ENCODE measurements around the gene LSR. TPM values are rescaled to one million over a fixed set of nuclear protein-coding genes. Genes with fewer than 3 reads are reported as not detected.
"Not testable (repeated sequence)": the region's sequence is repeated elsewhere in the genome, so short reads cannot be mapped to it uniquely, and the experiment has no call there.

Gene LSR
- total RNA-seq, 1 donor from 2014 or later = 42.8 TPM

DNA sequence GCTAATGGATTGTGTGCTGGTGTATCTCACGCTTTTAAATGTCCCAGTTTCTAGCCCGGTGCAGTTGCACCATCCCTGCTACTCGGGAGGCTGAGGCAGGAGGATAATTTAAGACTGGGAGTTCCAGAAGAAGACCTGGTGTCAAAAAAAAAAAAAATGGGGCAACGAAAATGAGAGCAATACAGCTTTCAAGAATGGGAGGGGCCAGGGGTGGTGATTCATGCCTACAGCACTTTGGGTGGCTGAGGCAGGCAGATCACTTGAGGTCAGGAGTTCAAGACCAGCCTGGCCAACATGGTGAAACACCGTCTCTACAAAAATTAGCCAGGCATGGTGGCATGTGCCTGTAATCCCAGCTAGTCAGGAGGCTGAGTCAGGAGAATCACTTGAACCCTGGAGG lies 37.3 kb downstream of the LSR start:
- DNase-seq (ENCODE audit: low read depth) = not testable (repeated sequence)

DNA sequence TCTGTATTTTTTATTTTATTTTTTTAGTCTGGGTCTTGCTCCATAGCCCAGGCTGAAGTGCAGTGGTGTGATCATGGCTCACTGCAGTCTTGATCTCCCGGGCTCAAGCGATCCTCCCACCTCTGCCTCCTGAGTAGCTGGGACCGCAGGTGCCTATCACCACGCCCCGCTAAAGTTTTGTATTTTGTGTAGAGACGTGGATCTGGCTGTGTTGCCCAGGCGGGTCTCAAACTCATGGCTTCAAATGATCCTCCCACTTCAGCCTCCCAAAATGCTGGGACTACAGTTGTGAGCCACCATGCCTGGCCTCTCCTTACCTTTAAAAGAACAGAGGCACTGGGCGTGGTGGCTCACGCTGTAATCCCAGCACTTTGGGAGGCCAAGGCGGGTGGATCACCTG lies 38.9 kb downstream of the LSR start:
- no peak for DNase-seq (ENCODE audit: low read depth)

DNA sequence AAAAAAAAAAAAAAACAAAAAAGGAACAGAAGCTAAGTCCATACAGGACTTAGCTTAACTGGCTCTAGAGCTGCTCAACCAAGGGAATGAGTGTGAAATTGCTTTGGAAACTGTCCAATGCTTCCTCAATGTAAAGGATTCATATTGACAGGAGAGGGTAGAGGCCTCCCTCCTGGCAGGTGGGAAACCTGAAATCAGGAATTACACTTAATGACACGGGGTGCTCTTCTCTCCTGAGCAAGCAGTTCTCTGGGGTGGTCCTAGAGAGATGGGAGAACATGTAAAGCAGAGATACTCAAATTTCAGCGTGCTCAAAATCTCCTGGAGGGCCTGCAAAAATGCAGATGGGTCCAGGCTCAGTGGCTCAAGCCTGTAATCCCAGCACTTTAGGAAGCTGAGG lies 39.5 kb downstream of the LSR start:
- no peak for DNase-seq (ENCODE audit: low read depth)

DNA sequence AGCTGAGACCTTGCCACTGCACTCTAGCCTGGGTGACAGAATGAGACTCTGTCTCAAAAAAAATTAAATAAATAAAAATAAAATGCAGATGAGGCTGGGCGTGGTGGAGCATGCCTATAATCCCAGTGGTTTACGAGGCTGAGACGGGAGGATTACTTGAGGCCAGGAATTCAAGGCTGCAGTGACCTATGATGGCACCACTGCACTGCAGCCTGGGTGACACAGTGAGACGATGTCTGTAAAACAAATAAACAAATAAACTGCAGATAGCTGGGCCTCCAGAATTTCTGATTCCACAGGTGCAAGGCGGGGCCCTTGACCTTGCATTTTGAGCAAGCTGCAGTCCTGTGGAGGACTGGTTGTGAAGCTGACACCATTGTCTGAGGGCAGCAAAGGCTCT lies 40.1 kb downstream of the LSR start:
- DNase-seq (ENCODE audit: low read depth) = no peak

DNA sequence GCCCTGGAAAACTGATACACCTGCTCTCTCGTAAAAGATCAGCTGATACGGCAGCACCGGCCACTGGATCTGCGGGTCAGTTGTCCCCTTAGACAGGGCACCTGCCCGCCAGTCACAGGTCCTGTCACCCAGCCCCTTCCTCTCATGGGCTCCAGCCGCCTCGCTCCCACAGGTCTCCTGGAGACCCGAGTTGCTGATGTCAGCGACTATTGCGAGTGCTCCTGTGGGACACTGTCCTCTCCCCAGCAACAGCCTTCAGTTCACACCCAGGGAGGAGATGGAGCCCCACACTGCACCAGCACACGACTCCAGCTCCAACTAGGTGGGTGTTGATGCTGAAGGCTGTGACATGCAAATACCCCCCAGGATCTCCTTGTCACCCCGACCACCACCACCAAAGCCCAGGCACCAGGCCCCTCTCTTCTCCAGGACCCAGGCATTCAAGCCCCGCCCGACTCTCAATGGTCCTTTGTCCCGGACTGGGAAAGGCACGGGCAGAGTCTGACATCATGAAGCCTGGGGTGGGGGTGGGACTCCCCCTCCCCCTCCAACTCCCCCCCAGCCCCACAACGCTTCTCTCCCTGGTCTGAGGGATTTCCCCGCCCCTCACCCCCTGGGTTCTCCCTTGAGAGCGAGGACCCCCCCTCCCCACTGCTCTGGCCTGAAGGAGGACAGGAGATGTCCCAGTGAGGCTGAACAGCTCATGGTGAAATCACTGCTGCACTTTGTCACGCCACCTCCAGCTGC lies 41.8 kb downstream of the LSR start:
- DNase-seq (ENCODE audit: low read depth) = no peak

DNA sequence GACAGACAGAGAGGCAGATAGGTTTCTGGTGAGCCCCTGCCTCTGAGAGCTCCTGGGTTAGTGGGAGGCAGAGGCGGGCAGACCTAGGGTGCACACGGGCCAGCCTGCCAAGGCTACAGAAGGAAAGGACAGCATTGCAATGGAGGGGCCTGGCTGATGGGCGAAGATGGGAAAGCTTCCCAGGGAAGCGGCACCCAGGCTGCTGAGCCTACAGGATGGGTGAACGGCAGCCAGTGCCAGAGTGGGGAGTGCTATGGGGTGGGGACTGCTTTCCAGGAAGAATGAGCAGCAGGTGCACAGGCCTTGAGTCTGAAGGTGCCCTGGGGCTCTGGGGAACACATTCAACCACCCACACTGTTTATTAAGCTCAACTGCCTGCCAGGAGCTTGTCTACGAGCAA lies 42.5 kb downstream of the LSR start:
- no peak for DNase-seq (ENCODE audit: low read depth)

DNA sequence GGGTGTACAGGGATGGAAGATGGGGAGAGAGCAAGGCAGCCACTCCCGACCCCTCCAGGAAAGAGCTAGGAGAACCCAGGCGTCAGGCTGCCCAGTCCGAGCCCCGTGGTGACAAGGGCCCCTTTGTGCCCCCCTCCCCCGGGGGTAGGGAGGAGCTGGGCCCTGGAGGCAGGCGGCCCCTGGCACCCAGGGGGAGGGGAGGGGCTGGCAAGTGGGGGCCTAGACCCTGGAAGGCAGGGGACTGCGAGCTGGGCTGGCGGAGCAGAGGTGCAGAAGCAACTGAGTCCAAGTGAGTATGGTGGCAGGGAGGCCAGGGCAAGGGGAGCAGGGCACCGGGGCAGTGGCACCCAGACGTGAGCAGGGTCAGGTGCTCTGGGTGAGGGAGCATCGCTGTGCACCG lies 43.1 kb downstream of the LSR start, which contains the start of gene MAG:
Gene MAG, plus strand, starts transcription at position 246 of the 400 bp plus-strand sequence. CDS start 3,248 bp downstream, outside the sequence.
- DNase-seq (ENCODE audit: low read depth) = no peak

DNA sequence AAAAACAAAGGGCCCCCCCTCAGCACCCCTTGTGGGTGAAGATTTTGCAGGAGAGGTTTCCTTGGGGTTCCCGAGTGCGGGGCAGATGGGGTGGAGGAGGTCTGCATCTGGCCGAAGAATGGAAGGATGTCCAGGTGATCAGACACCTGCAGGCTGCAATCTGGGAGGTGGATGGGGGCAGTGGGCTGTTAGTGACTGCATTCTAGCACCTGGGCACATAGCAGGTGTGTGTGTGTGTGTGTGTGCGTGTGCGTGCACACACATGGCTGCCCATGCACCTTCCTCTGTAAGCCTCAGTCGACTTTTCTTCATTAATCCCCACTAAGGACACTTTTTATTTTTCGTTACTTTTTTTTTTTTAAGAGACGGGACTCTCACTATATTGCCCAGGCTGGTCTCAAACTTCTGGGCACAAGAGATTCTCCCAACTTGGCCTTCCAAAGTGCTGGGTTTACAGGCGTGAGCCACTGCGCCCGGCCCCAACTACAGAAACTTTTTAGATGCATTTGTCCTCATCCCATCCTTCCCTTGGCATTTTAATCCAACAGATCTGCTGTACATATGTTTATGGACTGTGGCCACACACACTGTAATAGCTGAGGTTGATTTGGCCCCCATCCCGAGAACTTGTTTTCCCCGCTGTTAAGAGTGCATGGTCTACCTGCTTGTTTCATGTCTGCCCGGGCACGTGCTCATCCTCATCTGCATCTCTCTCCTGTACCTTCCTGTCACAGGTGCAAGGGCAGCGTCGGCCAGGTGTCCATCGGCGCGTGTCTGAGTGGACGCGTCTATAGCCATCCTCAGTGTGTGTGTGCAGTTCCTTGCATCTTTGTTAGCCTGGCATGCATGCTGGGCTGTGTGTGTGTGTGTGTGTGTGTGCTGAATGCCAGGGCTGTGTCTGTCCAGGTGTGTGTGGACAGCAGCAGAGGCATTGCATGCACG lies 43.9 kb downstream of the LSR start:
- DNase-seq (ENCODE audit: low read depth) = no peak

DNA sequence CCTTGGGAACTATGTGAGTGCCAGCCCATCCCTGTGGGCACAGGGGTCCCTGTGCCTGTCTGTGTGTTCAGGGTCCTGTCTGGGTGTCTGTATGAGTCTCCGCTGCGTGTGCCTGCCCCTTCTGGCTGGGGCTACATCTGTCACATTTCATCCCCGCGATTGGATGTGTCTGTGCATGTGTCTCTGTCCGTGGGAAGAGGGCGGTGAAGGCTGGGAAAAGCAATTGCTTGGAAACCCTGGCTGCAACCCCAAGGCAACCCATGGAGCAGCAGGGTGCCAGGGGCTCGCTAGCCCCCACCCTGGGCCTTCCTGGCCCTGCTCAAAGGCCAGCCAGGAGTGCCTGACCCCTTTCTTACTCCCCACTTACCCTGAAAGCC lies 44.5 kb downstream of the LSR start:
- DNase-seq (ENCODE audit: low read depth) = no peak

DNA sequence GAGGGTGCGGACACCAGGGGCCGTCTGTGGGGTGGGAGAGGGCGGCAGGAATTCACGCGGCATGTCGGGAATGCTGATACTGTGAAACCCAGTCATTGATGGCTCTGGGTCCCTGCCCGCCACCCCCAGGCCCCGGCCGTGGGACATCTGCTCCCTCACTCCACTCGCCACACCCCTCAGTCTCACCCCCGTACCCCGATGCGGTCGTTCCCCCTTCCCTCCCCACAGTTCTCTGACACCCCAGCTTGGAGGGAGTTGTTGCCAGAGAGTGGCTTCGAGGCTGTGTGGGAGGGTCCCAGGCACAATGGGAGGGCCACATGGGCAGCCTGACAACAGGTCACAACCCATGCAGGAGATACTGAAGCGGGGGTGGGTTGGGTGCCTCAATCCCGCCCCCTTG lies 45.0 kb downstream of the LSR start:
- no peak for DNase-seq (ENCODE audit: low read depth)

DNA sequence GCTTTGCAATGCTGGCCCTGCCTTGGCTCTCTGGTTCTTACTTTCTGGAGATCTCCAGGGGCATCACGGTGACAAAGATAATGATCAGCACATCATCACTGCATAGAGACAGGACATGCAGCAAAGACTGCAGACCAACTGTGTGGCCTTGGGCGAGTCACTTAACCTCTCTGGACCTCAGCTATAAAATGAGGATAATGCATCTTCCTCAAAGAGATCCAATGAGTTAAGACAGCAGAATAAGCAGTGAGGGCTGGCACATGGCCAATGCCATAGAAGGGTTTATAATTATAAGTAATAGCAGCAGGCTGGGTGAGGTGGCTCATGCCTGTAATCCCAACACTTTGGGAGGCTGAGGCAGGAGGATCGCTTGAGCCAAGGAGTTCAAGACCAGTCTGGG lies 45.5 kb downstream of the LSR start:
- DNase-seq (ENCODE audit: low read depth) = no peak

DNA sequence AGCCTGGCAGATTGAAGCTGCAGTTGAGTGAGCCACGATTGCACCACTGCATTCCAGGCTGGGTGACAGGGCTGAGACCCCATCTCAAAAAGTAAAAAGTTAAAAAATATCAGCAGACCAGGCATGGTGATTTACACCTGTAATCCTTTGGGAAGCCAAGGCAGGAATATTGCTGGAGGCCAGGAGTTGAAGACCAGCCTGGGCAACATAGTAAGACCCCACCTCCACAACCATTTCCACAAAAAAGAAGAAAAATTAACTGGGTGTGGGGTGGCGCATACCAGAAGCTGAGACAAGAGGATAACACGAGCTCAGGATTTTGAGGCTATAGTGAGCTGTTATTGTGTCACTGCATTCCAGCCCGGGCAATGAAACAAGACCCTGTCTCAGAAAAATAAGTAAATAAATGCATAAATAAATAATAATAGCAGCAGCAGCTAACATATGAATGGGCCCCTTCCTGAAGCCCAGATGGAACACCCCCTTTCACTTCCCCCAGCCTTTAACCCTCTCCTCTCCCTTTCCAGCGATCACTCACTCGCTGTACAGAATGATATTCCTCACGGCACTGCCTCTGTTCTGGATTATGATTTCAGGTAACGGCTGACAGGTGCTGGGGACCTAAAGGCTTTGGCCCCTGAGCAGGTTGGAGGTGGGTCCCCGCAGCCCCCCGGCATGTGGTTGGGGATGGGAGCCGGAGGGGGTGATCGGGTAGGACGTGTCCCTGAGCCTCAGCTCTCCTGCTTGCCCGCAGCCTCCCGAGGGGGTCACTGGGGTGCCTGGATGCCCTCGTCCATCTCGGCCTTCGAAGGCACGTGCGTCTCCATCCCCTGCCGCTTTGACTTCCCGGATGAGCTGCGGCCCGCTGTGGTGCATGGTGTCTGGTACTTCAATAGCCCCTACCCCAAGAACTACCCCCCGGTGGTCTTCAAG lies 46.3 kb downstream of the LSR start:
- no peak for DNase-seq (ENCODE audit: low read depth)

DNA sequence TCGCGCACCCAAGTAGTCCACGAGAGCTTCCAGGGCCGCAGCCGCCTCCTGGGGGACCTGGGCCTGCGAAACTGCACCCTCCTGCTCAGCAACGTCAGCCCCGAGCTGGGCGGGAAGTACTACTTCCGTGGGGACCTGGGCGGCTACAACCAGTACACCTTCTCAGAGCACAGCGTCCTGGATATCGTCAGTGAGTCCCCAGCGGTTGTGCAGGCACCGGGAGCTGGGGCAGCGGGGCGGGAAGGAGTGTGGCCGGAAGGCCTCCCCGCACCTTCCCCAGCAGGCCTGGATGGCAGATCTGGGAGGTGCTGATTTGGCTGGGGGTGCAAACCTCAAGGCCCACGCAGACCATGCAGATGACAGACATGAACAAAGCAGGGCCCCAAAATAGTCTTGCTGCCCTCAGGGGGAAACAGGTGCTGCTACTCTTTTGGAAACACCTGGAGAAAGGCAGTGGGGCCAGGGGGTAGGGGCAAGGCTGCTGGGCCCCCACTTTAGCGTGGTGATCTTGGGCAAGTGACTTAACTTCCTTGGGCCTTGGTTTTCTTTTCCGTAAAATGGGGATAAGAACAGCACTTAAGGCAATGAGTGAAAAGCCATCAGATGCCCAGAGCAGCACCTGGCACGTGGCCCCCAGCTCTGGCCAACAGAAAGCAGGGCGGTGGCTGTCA lies 47.1 kb downstream of the LSR start:
- DNase-seq (ENCODE audit: low read depth) = no peak

DNA sequence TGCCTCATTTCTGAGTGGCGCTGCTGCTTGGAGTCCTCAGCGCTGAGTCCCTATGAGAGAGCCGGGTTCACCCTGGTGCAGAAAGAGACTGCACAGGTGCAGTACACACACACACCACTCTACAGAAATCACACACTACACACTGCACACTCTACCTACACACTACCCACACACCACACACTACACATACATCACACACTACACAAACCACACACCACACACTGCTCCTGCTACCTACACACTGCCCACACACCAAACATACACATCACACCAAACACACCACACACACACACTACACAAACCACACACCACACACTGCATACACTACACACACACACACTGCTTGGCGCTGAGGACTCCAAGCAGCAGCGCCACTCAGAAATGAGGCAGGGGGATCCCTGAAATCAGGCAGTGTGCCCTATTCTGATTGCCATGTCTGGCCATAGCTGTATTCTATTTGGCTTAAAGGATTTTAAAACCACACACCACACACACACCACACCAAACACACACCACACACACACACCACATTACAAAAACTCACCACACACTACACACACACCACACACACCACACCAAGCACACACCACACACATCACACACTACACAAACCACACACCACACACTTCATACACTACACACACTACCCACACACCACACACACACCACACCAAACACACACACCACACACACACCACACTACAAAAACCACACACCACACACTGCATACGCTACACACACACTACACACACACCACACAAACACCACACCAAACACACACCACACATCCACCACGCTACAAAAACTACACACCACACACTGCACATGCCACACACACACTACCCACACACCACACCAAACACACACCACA lies 48.1 kb downstream of the LSR start:
- no peak for DNase-seq (ENCODE audit: low read depth)

DNA sequence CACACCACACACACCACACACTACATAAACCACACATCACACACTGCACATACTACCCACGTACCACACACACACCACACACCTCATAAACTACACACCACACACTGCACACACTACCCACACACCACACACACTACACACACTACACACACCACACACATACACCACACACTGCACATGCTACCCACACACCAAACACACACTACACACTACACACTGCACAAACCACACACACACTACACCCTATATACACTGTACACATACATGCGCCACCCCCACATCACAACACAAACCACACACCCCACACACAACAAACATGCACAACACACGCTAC lies 48.7 kb downstream of the LSR start:
- DNase-seq (ENCODE audit: low read depth) = no peak

DNA sequence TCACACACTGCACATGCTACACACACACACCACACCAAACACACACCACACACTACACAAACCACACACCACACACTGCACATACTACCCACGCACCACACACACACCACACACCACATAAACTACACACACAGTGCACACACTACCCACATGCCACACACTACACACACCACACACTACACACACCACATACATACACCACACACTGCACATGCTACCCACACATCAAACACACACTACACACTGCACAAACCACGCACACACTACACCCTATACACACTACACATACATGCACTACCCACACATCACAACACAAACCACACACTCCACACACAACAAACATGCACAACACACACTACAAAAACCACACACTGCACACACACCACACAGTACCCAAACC lies 49.1 kb downstream of the LSR start:
- DNase-seq (ENCODE audit: low read depth) = no peak

DNA sequence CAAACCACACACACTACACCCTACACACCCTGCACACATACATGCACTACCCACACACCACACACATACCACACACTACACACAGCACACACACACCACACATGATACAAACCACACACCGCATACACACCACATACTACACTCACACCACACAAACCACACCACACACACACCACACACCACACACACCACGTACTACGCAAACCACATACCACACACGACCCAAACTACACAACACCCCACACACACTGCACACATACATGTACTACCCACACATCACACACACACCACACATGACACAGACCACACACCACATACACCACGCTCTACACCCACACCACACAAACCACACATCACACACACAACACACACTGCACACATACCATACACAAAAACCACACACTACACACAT lies 49.8 kb downstream of the LSR start:
- no peak for DNase-seq (ENCODE audit: low read depth)

DNA sequence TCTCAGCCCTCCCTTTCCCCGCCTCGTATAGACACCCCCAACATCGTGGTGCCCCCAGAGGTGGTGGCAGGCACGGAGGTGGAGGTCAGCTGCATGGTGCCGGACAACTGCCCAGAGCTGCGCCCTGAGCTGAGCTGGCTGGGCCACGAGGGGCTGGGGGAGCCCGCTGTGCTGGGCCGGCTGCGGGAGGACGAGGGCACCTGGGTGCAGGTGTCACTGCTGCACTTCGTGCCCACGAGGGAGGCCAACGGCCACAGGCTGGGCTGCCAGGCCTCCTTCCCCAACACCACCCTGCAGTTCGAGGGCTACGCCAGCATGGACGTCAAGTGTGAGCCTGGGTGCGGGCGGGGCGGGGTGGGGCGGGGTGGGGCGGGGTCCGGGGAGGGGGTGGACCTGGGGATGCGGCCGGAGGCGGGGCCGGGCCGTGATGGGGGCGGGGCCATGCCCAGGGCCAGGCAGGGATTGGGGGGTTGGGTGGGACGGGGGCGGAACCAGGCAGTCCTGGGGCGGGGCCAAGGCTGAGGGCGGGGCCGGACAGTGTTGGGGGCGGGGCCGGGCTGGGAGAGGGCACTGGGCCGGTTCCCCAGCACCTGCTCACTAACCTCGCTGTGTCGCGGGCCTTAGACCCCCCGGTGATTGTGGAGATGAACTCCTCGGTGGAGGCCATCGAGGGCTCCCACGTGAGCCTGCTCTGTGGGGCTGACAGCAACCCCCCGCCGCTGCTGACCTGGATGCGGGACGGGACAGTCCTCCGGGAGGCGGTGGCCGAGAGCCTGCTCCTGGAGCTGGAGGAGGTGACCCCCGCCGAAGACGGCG lies 50.9 kb downstream of the LSR start:
- DNase-seq (ENCODE audit: low read depth) = no peak

DNA sequence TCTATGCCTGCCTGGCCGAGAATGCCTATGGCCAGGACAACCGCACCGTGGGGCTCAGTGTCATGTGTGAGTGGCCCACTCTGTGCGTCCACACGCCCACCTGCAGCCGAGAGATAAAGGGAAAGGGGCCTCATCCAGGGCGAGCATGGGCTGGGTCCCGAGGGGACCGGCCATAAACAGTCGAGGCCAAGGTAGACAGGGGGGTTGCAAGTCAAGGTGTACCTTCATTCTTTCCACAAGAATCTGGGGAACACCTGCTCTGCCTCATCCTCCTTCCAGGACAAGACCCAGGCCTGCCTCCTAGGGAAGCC lies 51.5 kb downstream of the LSR start:
- DNase-seq (ENCODE audit: low read depth) = no peak

DNA sequence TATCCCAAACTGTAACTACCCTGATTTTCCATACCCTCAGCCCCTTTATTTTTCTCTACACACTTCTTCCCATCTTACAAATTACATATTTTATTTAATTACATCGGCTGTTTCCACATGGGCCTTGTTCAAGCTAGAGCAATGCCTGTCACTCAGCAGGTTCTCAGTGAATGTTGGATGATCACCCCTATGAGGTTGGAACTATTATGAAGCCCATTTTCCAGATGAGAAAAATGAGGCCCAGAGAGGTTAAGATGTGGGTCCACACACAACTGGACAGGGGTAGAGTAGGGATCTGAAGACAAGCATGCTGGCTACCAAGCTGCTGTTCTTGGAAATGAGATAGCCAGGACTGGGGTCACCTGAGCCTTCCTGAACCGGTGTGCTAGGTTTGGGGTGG lies 53.2 kb downstream of the LSR start:
- DNase-seq (ENCODE audit: low read depth) = no peak
